Measurements from ENCODE around the gene WDCP. TPM values are rescaled to one million over a fixed set of nuclear protein-coding genes. Genes with fewer than 3 reads are reported as not detected.

The WDCP gene
- total and polyA plus RNA-seq, 10 of the 15 experiments (the other 5 are each of a cell fraction or from before 2014, with no cell fraction given) = 5.5 to 21.3 (median 13.2) TPM

DNA sequence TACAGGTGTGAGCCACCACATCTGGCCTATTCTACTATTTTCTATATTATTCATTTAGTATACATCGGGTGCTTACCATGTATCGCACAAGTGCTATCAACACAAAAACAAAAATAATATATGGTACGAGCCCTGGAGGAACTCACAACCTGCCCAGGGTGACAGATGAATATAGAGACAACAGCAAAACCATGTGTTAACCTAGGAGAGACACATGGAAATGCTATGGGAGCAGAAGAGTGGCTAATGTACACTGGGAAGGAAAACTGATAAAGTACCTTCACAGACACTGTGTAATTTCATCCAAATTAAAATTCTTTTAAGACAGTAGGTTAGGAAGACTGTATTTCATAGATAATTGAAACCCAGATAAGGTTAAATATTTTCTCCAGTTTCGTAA is 25.1 kb upstream of the WDCP start (continued):
- TF ChIP-seq, protein P1, sequence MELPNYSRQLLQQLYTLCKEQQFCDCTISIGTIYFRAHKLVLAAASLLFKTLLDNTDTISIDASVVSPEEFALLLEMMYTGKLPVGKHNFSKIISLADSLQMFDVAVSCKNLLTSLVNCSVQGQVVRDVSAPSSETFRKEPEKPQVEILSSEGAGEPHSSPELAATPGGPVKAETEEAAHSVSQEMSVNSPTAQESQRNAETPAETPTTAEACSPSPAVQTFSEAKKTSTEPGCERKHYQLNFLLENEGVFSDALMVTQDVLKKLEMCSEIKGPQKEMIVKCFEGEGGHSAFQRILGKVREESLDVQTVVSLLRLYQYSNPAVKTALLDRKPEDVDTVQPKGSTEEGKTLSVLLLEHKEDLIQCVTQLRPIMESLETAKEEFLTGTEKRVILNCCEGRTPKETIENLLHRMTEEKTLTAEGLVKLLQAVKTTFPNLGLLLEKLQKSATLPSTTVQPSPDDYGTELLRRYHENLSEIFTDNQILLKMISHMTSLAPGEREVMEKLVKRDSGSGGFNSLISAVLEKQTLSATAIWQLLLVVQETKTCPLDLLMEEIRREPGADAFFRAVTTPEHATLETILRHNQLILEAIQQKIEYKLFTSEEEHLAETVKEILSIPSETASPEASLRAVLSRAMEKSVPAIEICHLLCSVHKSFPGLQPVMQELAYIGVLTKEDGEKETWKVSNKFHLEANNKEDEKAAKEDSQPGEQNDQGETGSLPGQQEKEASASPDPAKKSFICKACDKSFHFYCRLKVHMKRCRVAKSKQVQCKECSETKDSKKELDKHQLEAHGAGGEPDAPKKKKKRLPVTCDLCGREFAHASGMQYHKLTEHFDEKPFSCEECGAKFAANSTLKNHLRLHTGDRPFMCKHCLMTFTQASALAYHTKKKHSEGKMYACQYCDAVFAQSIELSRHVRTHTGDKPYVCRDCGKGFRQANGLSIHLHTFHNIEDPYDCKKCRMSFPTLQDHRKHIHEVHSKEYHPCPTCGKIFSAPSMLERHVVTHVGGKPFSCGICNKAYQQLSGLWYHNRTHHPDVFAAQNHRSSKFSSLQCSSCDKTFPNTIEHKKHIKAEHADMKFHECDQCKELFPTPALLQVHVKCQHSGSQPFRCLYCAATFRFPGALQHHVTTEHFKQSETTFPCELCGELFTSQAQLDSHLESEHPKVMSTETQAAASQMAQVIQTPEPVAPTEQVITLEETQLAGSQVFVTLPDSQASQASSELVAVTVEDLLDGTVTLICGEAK (IDR thresholded peaks at IDR 0.05; ENCODE audit: borderline replicate concordance) = no peak
- TF ChIP-seq, protein P2, sequence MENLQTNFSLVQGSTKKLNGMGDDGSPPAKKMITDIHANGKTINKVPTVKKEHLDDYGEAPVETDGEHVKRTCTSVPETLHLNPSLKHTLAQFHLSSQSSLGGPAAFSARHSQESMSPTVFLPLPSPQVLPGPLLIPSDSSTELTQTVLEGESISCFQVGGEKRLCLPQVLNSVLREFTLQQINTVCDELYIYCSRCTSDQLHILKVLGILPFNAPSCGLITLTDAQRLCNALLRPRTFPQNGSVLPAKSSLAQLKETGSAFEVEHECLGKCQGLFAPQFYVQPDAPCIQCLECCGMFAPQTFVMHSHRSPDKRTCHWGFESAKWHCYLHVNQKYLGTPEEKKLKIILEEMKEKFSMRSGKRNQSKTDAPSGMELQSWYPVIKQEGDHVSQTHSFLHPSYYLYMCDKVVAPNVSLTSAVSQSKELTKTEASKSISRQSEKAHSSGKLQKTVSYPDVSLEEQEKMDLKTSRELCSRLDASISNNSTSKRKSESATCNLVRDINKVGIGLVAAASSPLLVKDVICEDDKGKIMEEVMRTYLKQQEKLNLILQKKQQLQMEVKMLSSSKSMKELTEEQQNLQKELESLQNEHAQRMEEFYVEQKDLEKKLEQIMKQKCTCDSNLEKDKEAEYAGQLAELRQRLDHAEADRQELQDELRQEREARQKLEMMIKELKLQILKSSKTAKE (IDR thresholded peaks at IDR 0.05; ENCODE audit: low read depth, poor library complexity, severe bottlenecking) = no peak
- no peak for TF ChIP-seq EED (IDR thresholded peaks at IDR 0.05; ENCODE audit: low read depth)
- TF ChIP-seq, protein P3, sequence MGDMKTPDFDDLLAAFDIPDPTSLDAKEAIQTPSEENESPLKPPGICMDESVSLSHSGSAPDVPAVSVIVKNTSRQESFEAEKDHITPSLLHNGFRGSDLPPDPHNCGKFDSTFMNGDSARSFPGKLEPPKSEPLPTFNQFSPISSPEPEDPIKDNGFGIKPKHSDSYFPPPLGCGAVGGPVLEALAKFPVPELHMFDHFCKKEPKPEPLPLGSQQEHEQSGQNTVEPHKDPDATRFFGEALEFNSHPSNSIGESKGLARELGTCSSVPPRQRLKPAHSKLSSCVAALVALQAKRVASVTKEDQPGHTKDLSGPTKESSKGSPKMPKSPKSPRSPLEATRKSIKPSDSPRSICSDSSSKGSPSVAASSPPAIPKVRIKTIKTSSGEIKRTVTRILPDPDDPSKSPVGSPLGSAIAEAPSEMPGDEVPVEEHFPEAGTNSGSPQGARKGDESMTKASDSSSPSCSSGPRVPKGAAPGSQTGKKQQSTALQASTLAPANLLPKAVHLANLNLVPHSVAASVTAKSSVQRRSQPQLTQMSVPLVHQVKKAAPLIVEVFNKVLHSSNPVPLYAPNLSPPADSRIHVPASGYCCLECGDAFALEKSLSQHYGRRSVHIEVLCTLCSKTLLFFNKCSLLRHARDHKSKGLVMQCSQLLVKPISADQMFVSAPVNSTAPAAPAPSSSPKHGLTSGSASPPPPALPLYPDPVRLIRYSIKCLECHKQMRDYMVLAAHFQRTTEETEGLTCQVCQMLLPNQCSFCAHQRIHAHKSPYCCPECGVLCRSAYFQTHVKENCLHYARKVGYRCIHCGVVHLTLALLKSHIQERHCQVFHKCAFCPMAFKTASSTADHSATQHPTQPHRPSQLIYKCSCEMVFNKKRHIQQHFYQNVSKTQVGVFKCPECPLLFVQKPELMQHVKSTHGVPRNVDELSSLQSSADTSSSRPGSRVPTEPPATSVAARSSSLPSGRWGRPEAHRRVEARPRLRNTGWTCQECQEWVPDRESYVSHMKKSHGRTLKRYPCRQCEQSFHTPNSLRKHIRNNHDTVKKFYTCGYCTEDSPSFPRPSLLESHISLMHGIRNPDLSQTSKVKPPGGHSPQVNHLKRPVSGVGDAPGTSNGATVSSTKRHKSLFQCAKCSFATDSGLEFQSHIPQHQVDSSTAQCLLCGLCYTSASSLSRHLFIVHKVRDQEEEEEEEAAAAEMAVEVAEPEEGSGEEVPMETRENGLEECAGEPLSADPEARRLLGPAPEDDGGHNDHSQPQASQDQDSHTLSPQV (IDR thresholded peaks at IDR 0.05) = no peak
- TF ChIP-seq, protein P4, sequence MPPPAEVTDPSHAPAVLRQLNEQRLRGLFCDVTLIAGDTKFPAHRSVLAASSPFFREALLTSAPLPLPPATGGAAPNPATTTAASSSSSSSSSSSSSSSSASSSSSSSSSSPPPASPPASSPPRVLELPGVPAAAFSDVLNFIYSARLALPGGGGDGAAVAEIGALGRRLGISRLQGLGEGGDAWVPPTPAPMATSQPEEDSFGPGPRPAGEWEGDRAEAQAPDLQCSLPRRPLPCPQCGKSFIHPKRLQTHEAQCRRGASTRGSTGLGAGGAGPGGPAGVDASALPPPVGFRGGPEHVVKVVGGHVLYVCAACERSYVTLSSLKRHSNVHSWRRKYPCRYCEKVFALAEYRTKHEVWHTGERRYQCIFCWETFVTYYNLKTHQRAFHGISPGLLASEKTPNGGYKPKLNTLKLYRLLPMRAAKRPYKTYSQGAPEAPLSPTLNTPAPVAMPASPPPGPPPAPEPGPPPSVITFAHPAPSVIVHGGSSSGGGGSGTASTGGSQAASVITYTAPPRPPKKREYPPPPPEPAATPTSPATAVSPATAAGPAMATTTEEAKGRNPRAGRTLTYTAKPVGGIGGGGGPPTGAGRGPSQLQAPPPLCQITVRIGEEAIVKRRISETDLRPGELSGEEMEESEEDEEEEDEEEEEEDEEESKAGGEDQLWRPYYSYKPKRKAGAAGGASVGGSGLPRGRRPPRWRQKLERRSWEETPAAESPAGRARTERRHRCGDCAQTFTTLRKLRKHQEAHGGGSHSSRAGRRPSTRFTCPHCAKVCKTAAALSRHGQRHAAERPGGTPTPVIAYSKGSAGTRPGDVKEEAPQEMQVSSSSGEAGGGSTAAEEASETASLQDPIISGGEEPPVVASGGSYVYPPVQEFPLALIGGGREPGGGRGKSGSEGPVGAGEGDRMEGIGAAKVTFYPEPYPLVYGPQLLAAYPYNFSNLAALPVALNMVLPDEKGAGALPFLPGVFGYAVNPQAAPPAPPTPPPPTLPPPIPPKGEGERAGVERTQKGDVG (CRISPR knock-in tag; IDR thresholded peaks at IDR 0.05) = no peak
- TF ChIP-seq, protein P5, sequence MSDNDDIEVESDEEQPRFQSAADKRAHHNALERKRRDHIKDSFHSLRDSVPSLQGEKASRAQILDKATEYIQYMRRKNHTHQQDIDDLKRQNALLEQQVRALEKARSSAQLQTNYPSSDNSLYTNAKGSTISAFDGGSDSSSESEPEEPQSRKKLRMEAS (IDR thresholded peaks at IDR 0.05; ENCODE audit: low read depth, low read length) = no peak
- no peak for TF ChIP-seq CHD1 (IDR thresholded peaks at IDR 0.05; ENCODE audit: low read depth, low read length)
- no peak for TF ChIP-seq SMAD1 (IDR thresholded peaks at IDR 0.05; ENCODE audit: low read depth, partially characterized antibody)
- no peak for TF ChIP-seq SRF (IDR thresholded peaks at IDR 0.05; ENCODE audit: low read depth in 2 of 2, low read length in 2 of 2)
- TF ChIP-seq TAF1 (IDR thresholded peaks at IDR 0.05; ENCODE audit: borderline replicate concordance, low read depth, low read length) = no peak

All from GM12878 (cell line).